ENCODE data around the gene MYMK. TPM values are rescaled to one million over a fixed set of nuclear protein-coding genes. Genes with fewer than 3 reads are reported as not detected.
A peak's percentile ranks its signal among the peaks of the same experiment; 100 is the strongest.

Gene MYMK
- total and polyA plus RNA-seq, 7 experiments from 2014 or later = not detected

DNA sequence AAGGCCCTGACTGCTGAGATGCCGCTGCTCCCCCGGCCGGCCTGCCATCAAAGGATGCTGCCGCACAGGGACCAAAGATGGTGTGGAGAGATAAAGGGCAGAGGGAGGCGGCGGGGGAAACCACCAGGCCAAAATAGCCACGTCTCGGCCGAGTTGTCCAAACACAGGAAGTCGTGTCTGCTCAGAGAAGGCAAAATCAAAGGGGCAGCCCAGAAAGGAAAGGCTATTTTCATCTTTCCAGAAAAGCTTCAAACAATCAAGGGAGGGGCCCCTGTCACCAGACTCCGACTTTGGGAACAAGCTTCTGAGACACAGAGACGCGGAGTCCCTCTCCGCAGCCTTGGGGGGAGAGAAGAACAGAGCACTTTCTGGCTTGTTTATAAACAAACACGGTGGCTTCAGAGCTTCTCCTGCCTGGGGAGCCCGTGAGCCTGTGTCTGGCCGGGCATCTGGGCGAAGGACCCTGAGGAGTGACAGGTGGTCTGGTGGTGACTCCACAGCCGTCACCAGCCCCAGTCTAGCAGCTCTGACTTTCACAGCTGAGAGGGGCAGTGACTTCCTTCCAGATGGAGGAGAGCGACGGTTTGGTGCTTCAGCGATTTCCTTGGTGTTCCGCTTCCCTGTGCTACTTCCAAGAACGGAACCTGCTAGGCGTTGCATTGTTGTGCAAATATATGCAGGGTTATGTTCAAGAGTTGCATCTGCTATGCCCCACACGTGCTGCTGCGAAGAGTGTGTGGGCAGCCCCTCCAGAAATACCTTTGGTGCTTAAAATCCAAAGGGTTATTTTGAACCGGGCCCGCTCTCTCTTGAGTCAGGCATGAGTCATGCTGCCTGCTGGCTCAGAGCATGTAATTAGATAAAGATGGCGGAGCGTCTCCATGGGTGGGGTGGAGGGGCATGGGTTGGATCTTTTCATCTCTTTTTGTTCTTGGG lies 33.7 kb upstream of the MYMK start:
- CTCF ChIA-PET = no interaction called here
- peaks cover 0 to 8% (median 0%) of the 10 kb centered on the region in 5 donors for H3K36me3 Mint-ChIP-seq
- no peak overlapping the region for H3K4me3 ChIP-seq (ENCODE audit: low read length)
- POLR2A ChIA-PET = no interaction called here
- H3K4me1 ChIP-seq (ENCODE audit: control insufficient read depth in 2 of 2, insufficient read depth in 2 of 2, low read length in 2 of 2) = peaks cover 0 to 6% of the 10 kb centered on the region in 2 donors
- no peak overlapping the region for H3K27ac ChIP-seq (ENCODE audit: low read depth, low read length)
- no peaks in the 10 kb centered on the region for H3K27me3 ChIP-seq (ENCODE audit: control insufficient read depth in 2 of 2, insufficient read depth in 2 of 2, low read length in 2 of 2)
- H3K36me3 ChIP-seq (ENCODE audit: control insufficient read depth in 2 of 3, insufficient read depth in 3 of 3, low read length in 3 of 3) = no peaks in the 10 kb centered on the region
- peak; percentile 52 for ATAC-seq
- peak overlapping the region in 1 of 9 donors; percentile 41 for H3K27ac Mint-ChIP-seq
- H3K4me1 Mint-ChIP-seq = peaks cover 0 to 14% (median 7%) of the 10 kb centered on the region in 7 donors
- H3K9me3 Mint-ChIP-seq = no peaks in the 10 kb centered on the region
- intact Hi-C loops (cut with micrococcal nuclease) = no loop called here
- no peak overlapping the region for H3K4me3 Mint-ChIP-seq
- no peak for DNase-seq
- H3K27me3 Mint-ChIP-seq = peaks cover 0 to 11% (median 0%) of the 10 kb centered on the region in 5 donors
- no peaks in the 10 kb centered on the region for H3K9me3 ChIP-seq (ENCODE audit: control insufficient read depth in 2 of 3, low read length in 3 of 3)

DNA sequence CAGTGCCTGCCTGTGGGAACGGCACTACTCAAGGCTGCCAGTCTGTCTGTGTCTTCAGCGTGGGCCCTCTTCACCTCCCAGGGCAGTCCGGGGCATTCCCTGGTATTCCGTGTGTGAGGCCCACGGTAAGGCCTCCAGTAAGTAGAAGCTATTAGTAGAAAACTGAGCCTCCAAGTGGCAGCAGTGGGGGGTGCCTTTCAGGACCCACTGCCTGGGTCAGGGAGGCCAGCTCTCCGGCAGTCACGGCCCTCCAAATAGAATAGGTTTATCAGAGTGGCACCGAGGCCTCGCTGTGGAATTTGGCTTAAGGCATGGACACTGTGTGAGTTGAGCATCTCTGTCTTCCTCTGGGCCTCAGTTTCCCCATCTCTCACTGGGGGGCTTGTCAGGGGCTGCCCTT lies 32.8 kb upstream of the MYMK start:
- no peaks in the 10 kb centered on the region for H3K27me3 ChIP-seq (ENCODE audit: control insufficient read depth in 2 of 2, insufficient read depth in 2 of 2, low read length in 2 of 2)
- H3K36me3 ChIP-seq (ENCODE audit: control insufficient read depth in 2 of 3, insufficient read depth in 3 of 3, low read length in 3 of 3) = no peaks in the 10 kb centered on the region
- ATAC-seq (no peak), DNase-seq (no peak)
- H3K4me3 ChIP-seq (ENCODE audit: low read length) = no peak overlapping the region
- POLR2A ChIA-PET = no interaction called here
- Mint-ChIP-seq H3K9me3 (no peaks in the 10 kb centered on the region), H3K36me3 (peaks cover 0 to 8% (median 0%) of the 10 kb centered on the region in 5 donors), H3K27ac (peak overlapping the region in 1 of 9 donors; percentile 41), H3K27me3 (peaks cover 0 to 11% (median 0%) of the 10 kb centered on the region in 5 donors), H3K4me1 (peaks cover 0 to 10% (median 4%) of the 10 kb centered on the region in 7 donors), H3K4me3 (no peak overlapping the region)
- no peaks in the 10 kb centered on the region for H3K4me1 ChIP-seq (ENCODE audit: control insufficient read depth in 2 of 2, insufficient read depth in 2 of 2, low read length in 2 of 2)
- CTCF ChIA-PET = no interaction called here
- H3K9me3 ChIP-seq (ENCODE audit: control insufficient read depth in 2 of 3, low read length in 3 of 3) = no peaks in the 10 kb centered on the region
- H3K27ac ChIP-seq (ENCODE audit: low read depth, low read length) = no peak overlapping the region
- intact Hi-C loops (cut with micrococcal nuclease) = no loop called here

DNA sequence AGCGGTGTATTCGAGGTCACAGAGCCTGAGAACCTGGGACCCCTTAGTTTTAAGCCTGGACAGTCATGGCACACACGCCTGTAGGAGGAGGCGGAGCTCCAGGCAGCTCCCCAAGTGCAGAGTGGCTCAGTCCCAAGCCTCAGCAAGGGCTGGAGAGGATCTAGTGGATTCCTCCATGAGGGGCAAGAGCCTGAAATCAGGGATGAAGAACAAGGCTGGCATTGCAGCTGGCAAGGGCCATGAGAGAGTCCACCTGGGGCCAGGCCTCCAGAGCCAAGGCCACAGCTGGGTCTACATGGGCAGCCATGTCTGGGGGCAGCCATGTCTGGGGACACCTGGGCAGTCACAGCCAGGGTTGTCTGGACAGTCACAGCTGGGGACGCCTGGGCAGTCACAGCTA lies 31.6 kb upstream of the MYMK start:
- no peaks in the 10 kb centered on the region for H3K27me3 ChIP-seq (ENCODE audit: control insufficient read depth in 2 of 2, insufficient read depth in 2 of 2, low read length in 2 of 2)
- intact Hi-C loops (cut with micrococcal nuclease) = no loop called here
- H3K4me1 ChIP-seq (ENCODE audit: control insufficient read depth in 2 of 2, insufficient read depth in 2 of 2, low read length in 2 of 2) = no peaks in the 10 kb centered on the region
- ChIA-PET CTCF (no interaction called here), POLR2A (no interaction called here)
- Mint-ChIP-seq H3K27me3 (peaks cover 0 to 11% (median 0%) of the 10 kb centered on the region in 5 donors), H3K9me3 (no peaks in the 10 kb centered on the region), H3K4me1 (peaks cover 0 to 10% (median 0%) of the 10 kb centered on the region in 7 donors), H3K4me3 (no peak overlapping the region), H3K36me3 (peaks cover 0 to 8% (median 0%) of the 10 kb centered on the region in 5 donors), H3K27ac (no peak overlapping the region)
- no peaks in the 10 kb centered on the region for H3K36me3 ChIP-seq (ENCODE audit: control insufficient read depth in 2 of 3, insufficient read depth in 3 of 3, low read length in 3 of 3)
- no peak for ATAC-seq
- no peak for DNase-seq
- H3K27ac ChIP-seq (ENCODE audit: low read depth, low read length) = no peak overlapping the region
- no peak overlapping the region for H3K4me3 ChIP-seq (ENCODE audit: low read length)
- no peaks in the 10 kb centered on the region for H3K9me3 ChIP-seq (ENCODE audit: control insufficient read depth in 2 of 3, low read length in 3 of 3)

DNA sequence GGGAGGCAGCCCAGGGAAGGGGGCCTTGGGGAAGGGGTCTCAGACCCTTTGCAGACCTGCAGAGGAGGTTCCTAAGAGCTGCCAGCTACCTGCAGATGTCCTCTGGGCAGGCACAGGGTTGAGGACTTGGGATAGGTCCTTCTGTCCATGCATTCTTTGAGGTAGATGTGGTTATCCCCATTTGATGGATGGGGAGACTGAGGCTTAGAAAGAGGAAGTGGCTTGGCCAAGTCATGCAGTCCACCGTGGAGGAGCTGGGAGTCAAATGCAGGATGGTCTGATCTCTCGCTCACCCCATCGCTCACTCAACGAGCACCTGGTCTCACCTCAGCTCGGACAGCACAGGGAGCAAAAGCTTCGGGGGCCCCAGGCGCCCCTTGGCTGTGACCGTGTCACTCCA lies 30.0 kb upstream of the MYMK start:
- POLR2A ChIA-PET = no interaction called here
- Histone ChIP-seq H3K27me3 (ENCODE audit: control insufficient read depth in 2 of 2, insufficient read depth in 2 of 2, low read length in 2 of 2) (no peaks in the 10 kb centered on the region), H3K4me3 (ENCODE audit: low read length) (no peak overlapping the region), H3K4me1 (ENCODE audit: control insufficient read depth in 2 of 2, insufficient read depth in 2 of 2, low read length in 2 of 2) (no peaks in the 10 kb centered on the region), H3K36me3 (ENCODE audit: control insufficient read depth in 2 of 3, insufficient read depth in 3 of 3, low read length in 3 of 3) (no peaks in the 10 kb centered on the region), H3K9me3 (ENCODE audit: control insufficient read depth in 2 of 3, low read length in 3 of 3) (no peaks in the 10 kb centered on the region), H3K27ac (ENCODE audit: low read depth, low read length) (no peak overlapping the region)
- DNase-seq = no peak
- Mint-ChIP-seq H3K27me3 (peaks cover 0 to 13% (median 0%) of the 10 kb centered on the region in 5 donors), H3K27ac (no peak overlapping the region), H3K4me1 (peaks cover 0 to 10% (median 0%) of the 10 kb centered on the region in 7 donors), H3K4me3 (no peak overlapping the region), H3K9me3 (no peaks in the 10 kb centered on the region), H3K36me3 (peaks cover 0 to 11% (median 0%) of the 10 kb centered on the region in 5 donors)
- no peak for ATAC-seq
- CTCF ChIA-PET = no interaction called here
- intact Hi-C loops (cut with micrococcal nuclease) = no loop called here

DNA sequence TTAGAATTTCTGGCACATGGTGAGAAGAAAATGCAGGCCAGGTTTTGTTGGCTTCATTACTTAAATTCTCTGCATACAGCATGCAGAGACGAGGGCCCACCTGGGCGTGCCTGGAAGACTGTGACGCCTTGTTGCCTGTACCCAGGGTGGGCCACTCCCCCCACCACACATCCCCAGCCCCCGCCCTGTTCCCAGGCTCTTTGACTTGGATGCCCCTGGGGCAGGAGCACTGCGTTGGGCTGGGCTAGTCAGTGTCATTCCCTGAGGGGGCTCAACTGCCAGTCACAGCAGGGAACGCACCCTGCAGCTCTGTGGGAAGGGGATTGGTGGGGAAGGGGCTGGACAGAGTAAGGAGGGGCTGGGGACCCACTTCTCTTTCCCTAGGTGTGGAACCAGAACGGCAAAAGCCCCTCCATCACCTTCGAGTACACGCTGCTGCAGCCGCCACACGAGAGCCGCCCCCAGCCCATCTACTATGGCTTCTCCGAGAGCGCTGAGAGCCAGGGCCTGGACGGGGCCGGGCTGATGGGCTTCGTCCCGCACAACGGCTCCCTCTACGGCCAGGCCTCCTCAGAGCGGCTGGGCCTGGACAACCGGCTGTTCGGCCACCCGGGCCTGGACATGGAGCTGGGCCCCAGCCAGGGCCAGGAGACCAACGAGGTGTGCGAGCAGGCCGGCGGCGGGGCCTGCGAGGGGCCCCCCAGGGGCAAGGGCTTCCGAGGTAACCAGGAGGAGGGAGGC lies 29.4 kb upstream of the MYMK start:
- Histone ChIP-seq H3K36me3 (ENCODE audit: control insufficient read depth in 2 of 3, insufficient read depth in 3 of 3, low read length in 3 of 3) (no peaks in the 10 kb centered on the region), H3K4me1 (ENCODE audit: control insufficient read depth in 2 of 2, insufficient read depth in 2 of 2, low read length in 2 of 2) (no peaks in the 10 kb centered on the region), H3K4me3 (ENCODE audit: low read length) (no peak overlapping the region), H3K9me3 (ENCODE audit: control insufficient read depth in 2 of 3, low read length in 3 of 3) (no peaks in the 10 kb centered on the region), H3K27me3 (ENCODE audit: control insufficient read depth in 2 of 2, insufficient read depth in 2 of 2, low read length in 2 of 2) (no peaks in the 10 kb centered on the region), H3K27ac (ENCODE audit: low read depth, low read length) (no peak overlapping the region)
- ChIA-PET CTCF (no interaction called here), POLR2A (no interaction called here)
- H3K27me3 Mint-ChIP-seq = peaks cover 0 to 12% (median 0%) of the 10 kb centered on the region in 5 donors
- no peak overlapping the region for H3K27ac Mint-ChIP-seq
- no peak overlapping the region for H3K4me3 Mint-ChIP-seq
- intact Hi-C loops (cut with micrococcal nuclease) = no loop called here
- peaks cover 0 to 10% (median 0%) of the 10 kb centered on the region in 7 donors for H3K4me1 Mint-ChIP-seq
- peaks cover 0 to 10% (median 0%) of the 10 kb centered on the region in 5 donors for H3K36me3 Mint-ChIP-seq
- DNase-seq = no peak
- no peaks in the 10 kb centered on the region for H3K9me3 Mint-ChIP-seq
- no peak for ATAC-seq

DNA sequence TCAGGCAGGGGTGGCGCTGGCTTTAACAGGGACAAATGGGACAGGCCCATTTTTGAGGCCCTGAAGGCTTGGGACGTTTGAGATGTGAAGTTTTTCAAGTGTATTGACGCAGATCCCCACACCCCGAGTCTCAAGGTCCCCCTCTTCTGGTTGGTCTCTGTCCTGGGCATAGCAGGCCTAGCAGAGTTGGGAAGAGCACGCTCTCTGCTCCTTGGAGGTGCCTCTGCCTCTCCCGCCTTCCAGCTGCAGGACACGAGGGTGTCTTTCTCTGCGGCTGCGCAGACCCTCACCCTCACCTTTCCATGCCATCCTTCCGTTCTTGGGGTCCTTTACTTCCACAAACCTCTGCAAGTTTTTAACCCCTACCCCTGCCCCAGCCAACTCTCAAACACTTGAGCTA lies 28.4 kb upstream of the MYMK start:
- CTCF ChIA-PET = no interaction called here
- intact Hi-C loops (cut with micrococcal nuclease) = no loop called here
- H3K27ac Mint-ChIP-seq = no peak overlapping the region
- H3K36me3 Mint-ChIP-seq = peaks cover 0 to 10% (median 0%) of the 10 kb centered on the region in 5 donors
- H3K9me3 Mint-ChIP-seq = no peaks in the 10 kb centered on the region
- ATAC-seq (no peak), DNase-seq (no peak)
- no peaks in the 10 kb centered on the region for H3K9me3 ChIP-seq (ENCODE audit: control insufficient read depth in 2 of 3, low read length in 3 of 3)
- H3K27me3 ChIP-seq (ENCODE audit: control insufficient read depth in 2 of 2, insufficient read depth in 2 of 2, low read length in 2 of 2) = no peaks in the 10 kb centered on the region
- H3K4me1 Mint-ChIP-seq = peaks cover 0 to 5% (median 0%) of the 10 kb centered on the region in 7 donors
- no peaks in the 10 kb centered on the region for H3K36me3 ChIP-seq (ENCODE audit: control insufficient read depth in 2 of 3, insufficient read depth in 3 of 3, low read length in 3 of 3)
- H3K4me3 ChIP-seq (ENCODE audit: low read length) = no peak overlapping the region
- POLR2A ChIA-PET = no interaction called here
- H3K4me3 Mint-ChIP-seq = no peak overlapping the region
- H3K27me3 Mint-ChIP-seq = peaks cover 0 to 7% (median 0%) of the 10 kb centered on the region in 5 donors
- no peaks in the 10 kb centered on the region for H3K4me1 ChIP-seq (ENCODE audit: control insufficient read depth in 2 of 2, insufficient read depth in 2 of 2, low read length in 2 of 2)
- H3K27ac ChIP-seq (ENCODE audit: low read depth, low read length) = no peak overlapping the region
